ENCODE data around the gene ZNF219. TPM values are rescaled to one million over a fixed set of nuclear protein-coding genes. Genes with fewer than 3 reads are reported as not detected.

ZNF219 gene
- total RNA-seq, 1 donor from 2014 or later, result 1.6 TPM

GRCh38 chr14:21090194-21090939 is 8.1 kb downstream of the ZNF219 start:
- no peak for DNase-seq
- Mint-ChIP-seq H3K27me3 (no peaks in the 10 kb centered on the region), H3K36me3 (ENCODE audit: low read depth) (no peaks in the 10 kb centered on the region), H3K27ac (peak overlapping the region; percentile 20), H3K9me3 (no peaks in the 10 kb centered on the region), H3K4me3 (no peak overlapping the region), H3K4me1 (peaks cover 24% of the 10 kb centered on the region)
- CTCF ChIA-PET, result interaction anchor here (0.8 to 4.7 kb wide), 8 partner anchors 13 to 79 kb away, joined by 3 to 34 read pairs (median 8); partner anchors contain the start of gene ARHGEF40
- no peak for TF ChIP-seq CTCF (IDR thresholded peaks at IDR 0.05)
- ATAC-seq (ENCODE audit: low read depth), result no peak
- POLR2A ChIA-PET, result no interaction called here
- intact Hi-C loops (cut with micrococcal nuclease), result no loop called here

GRCh38 chr14:21089877-21090193 is 8.6 kb downstream of the ZNF219 start:
- no peak for TF ChIP-seq CTCF (IDR thresholded peaks at IDR 0.05)
- ChIA-PET POLR2A (no interaction called here), CTCF (interaction anchor here (0.8 to 4.7 kb wide), 10 partner anchors 13 to 79 kb away, joined by 3 to 34 read pairs (median 4); partner anchors contain the start of gene ARHGEF40)
- no peak for ATAC-seq (ENCODE audit: low read depth)
- Mint-ChIP-seq H3K4me1 (peaks cover 24% of the 10 kb centered on the region), H3K36me3 (ENCODE audit: low read depth) (no peaks in the 10 kb centered on the region), H3K9me3 (no peaks in the 10 kb centered on the region), H3K27me3 (no peaks in the 10 kb centered on the region), H3K4me3 (no peak overlapping the region), H3K27ac (peak overlapping the region; percentile 20)
- no peak for DNase-seq
- intact Hi-C loops (cut with micrococcal nuclease), result no loop called here

- ChIA-PET CTCF (interaction anchor here (0.8 to 4.7 kb wide), 9 partner anchors 12 to 78 kb away, joined by 3 to 34 read pairs (median 4); partner anchors contain the start of gene ARHGEF40), POLR2A (no interaction called here)
- Mint-ChIP-seq H3K4me1 (peaks cover 24% of the 10 kb centered on the region), H3K36me3 (ENCODE audit: low read depth) (no peaks in the 10 kb centered on the region), H3K27me3 (no peaks in the 10 kb centered on the region), H3K9me3 (no peaks in the 10 kb centered on the region), H3K4me3 (no peak overlapping the region), H3K27ac (no peak overlapping the region)
- ATAC-seq (ENCODE audit: low read depth) (no peak), DNase-seq (no peak)
- intact Hi-C loops (cut with micrococcal nuclease), result no loop called here
- TF ChIP-seq CTCF (IDR thresholded peaks at IDR 0.05), result no peak
Observed at GRCh38 chr14:21089271-21089670, 9.2 kb downstream of the ZNF219 start.

- H3K36me3 Mint-ChIP-seq (ENCODE audit: low read depth), result no peaks in the 10 kb centered on the region
- DNase-seq (no peak), ATAC-seq (ENCODE audit: low read depth) (no peak)
- POLR2A ChIA-PET, result interaction anchor here (0.6 kb wide), 1 partner anchor 16 kb away, joined by 3 read pairs; no protein-coding TSS in a partner anchor
- no peak overlapping the region for H3K4me3 Mint-ChIP-seq
- CTCF ChIA-PET, result interaction anchor here (1.3 to 4.7 kb wide), 7 partner anchors 7 to 74 kb away, joined by 3 to 34 read pairs (median 13); partner anchors contain the start of gene ARHGEF40
- H3K9me3 Mint-ChIP-seq, result no peaks in the 10 kb centered on the region
- TF ChIP-seq CTCF (IDR thresholded peaks at IDR 0.05), result no peak
- intact Hi-C loops (cut with micrococcal nuclease), result no loop called here
- H3K27ac Mint-ChIP-seq, result no peak overlapping the region
- peaks cover 24% of the 10 kb centered on the region for H3K4me1 Mint-ChIP-seq
- no peaks in the 10 kb centered on the region for H3K27me3 Mint-ChIP-seq
Observed at GRCh38 chr14:21088687-21089086, 9.8 kb downstream of the ZNF219 start.

- Mint-ChIP-seq H3K9me3 (no peaks in the 10 kb centered on the region), H3K4me1 (peaks cover 20% of the 10 kb centered on the region), H3K27ac (peak overlapping the region; percentile 50), H3K27me3 (no peaks in the 10 kb centered on the region), H3K4me3 (no peak overlapping the region), H3K36me3 (ENCODE audit: low read depth) (no peaks in the 10 kb centered on the region)
- ATAC-seq (ENCODE audit: low read depth) (peak; percentile 70), DNase-seq (no peak)
- intact Hi-C loops (cut with micrococcal nuclease), result no loop called here
- no peak for TF ChIP-seq CTCF (IDR thresholded peaks at IDR 0.05)
- ChIA-PET CTCF (interaction anchor here (0.9 to 4.7 kb wide), 6 partner anchors 9 to 72 kb away, joined by 4 to 34 read pairs (median 14); no protein-coding TSS in a partner anchor), POLR2A (interaction anchor here (0.7 to 1.1 kb wide), 2 partner anchors 17 to 68 kb away, joined by 3 to 5 read pairs; no protein-coding TSS in a partner anchor)
Observed at GRCh38 chr14:21087294-21088091, 11.0 kb downstream of the ZNF219 start.
